Thoracic aorta (tissue), 2 donors: ENCODE results near the gene PTOV1. TPM values are rescaled to one million over a fixed set of nuclear protein-coding genes. Genes with fewer than 3 reads are reported as not detected.

Source experiments
- ATAC-seq: fragments of 150-250 bp; one replicate; pipeline ENCODE4 v1.8.0; 2017; ENCODE audit warnings: low read depth; ENCODE audit not compliant: insufficient number of reproducible peaks, low FRiP score
- DNase-seq: peaks from one replicate; pipeline ENCODE4 v3.0.0-alpha.2; 2020; ENCODE audit warnings: low spot score
- H3K27ac ChIP-seq, 2 donors: fragments of 200-600 bp; sonication (generic); 1 replicate in 1 of 2; 2 replicates in 1 of 2; pipeline ENCODE4 v1.5.1; 2016; ENCODE audit warnings: mild to moderate bottlenecking in 2 of 2, moderate library complexity in 2 of 2
- H3K27me3 ChIP-seq: fragments of 200-600 bp; sonication (generic); replicated peaks from 2 replicates; pipeline ENCODE4 v1.6.0; 2016; ENCODE audit warnings: mild to moderate bottlenecking; ENCODE audit not compliant: insufficient read depth
- H3K36me3 ChIP-seq: fragments of 200-600 bp; sonication (generic); one replicate; pipeline ENCODE4 v1.5.1; 2016
- H3K4me1 ChIP-seq, 2 donors: fragments of 200-600 bp; sonication (generic); 1 replicate in 1 of 2; 2 replicates in 1 of 2; pipeline versions ENCODE4 v1.5.1 to v1.6.0; 2016; ENCODE audit warnings: low read depth in 2 of 2, mild to moderate bottlenecking in 1 of 2; ENCODE audit not compliant: control insufficient read depth in 1 of 2
- H3K4me3 ChIP-seq: fragments of 200-600 bp; sonication (generic); 2 replicates; pipeline ENCODE4 v1.5.1; 2016; ENCODE audit warnings: mild to moderate bottlenecking
- H3K9me3 ChIP-seq: fragments of 200-600 bp; sonication (generic); 2 replicates; pipeline ENCODE4 v1.5.1; 2016
- CTCF ChIP-seq: fragments of 200-600 bp; sonication (generic); IDR thresholded peaks from one replicate; pipeline ENCODE4 v1.5.1; 2019; ENCODE audit warnings: antibody characterized with exemption
- total RNA-seq, 2 donors: library from RNA; depleted of rRNA; stranded (reverse); fragments of >200 nt; gene quantifications; one replicate each; pipeline versions ENCODE4 v1.1.0 to v1.2.3, GENCODE V29; 2016

PTOV1 gene
- total RNA-seq, 2 donors from 2014 or later = 62.9 to 72.2 TPM

- DNase-seq = no peak
- Histone ChIP-seq H3K27me3 (no peaks in the 10 kb centered on the region), H3K4me1 (peaks cover 5 to 24% of the 10 kb centered on the region in 2 donors), H3K9me3 (no peaks in the 10 kb centered on the region), H3K27ac (no peak overlapping the region), H3K4me3 (no peak overlapping the region), H3K36me3 (peaks cover 21% of the 10 kb centered on the region)
- no peak for TF ChIP-seq CTCF
- ATAC-seq = no peak
Observed at GRCh38 chr19:49805822-49806619, 44.9 kb upstream of the PTOV1 start.

GRCh38 chr19:49806620-49806959, 44.4 kb upstream of the PTOV1 start:
- Histone ChIP-seq H3K4me1 (peaks cover 5 to 24% of the 10 kb centered on the region in 2 donors), H3K27ac (no peak overlapping the region), H3K4me3 (no peak overlapping the region), H3K27me3 (no peaks in the 10 kb centered on the region), H3K36me3 (peaks cover 20% of the 10 kb centered on the region), H3K9me3 (no peaks in the 10 kb centered on the region)
- no peak for TF ChIP-seq CTCF
- no peak for ATAC-seq
- DNase-seq = no peak

GRCh38 chr19:49807058-49807903, 43.7 kb upstream of the PTOV1 start:
- peaks cover 5 to 17% of the 10 kb centered on the region in 2 donors for H3K4me1 ChIP-seq
- peaks cover 20% of the 10 kb centered on the region for H3K36me3 ChIP-seq
- DNase-seq (no peak), ATAC-seq (no peak)
- TF ChIP-seq CTCF = no peak
- H3K4me3 ChIP-seq = no peak overlapping the region
- no peak overlapping the region for H3K27ac ChIP-seq
- H3K9me3 ChIP-seq = no peaks in the 10 kb centered on the region
- no peaks in the 10 kb centered on the region for H3K27me3 ChIP-seq

GRCh38 chr19:49807904-49808675, 42.9 kb upstream of the PTOV1 start:
- no peak for DNase-seq
- H3K36me3 ChIP-seq = peaks cover 17% of the 10 kb centered on the region
- no peaks in the 10 kb centered on the region for H3K27me3 ChIP-seq
- ATAC-seq = no peak
- peaks cover 8 to 25% of the 10 kb centered on the region in 2 donors for H3K4me1 ChIP-seq
- H3K9me3 ChIP-seq = no peaks in the 10 kb centered on the region
- peak overlapping the region in 1 of 2 donors; percentile 69 for H3K27ac ChIP-seq
- H3K4me3 ChIP-seq = peak overlapping the region; percentile 95
- TF ChIP-seq CTCF = no peak
